SK-N-MC (cell line): ENCODE data around the gene MARK3.

Experiments
- DNase-seq: peaks from one replicate; pipeline ENCODE4 v3.0.0-alpha.2; 2011; ENCODE audit warnings: low read depth, low spot score
- H3K27ac ChIP-seq: fragments of 200-600 bp; sonication (generic); 2 replicates; pipeline ENCODE4 v1.5.1; 2016; ENCODE audit warnings: mixed run types
- H3K36me3 ChIP-seq: fragments of 200-600 bp; sonication (generic); 2 replicates; pipeline ENCODE4 v1.6.1; 2017; ENCODE audit warnings: antibody characterized with exemption, low read length, mixed read lengths; ENCODE audit not compliant: insufficient read depth
- H3K4me3 ChIP-seq: fragments of 200-600 bp; sonication (generic); 2 replicates; pipeline ENCODE4 v1.5.1; 2016
- H3K9ac ChIP-seq: fragments of 200-600 bp; sonication (generic); 2 replicates; pipeline ENCODE4 v1.8.0; 2017; ENCODE audit warnings: mixed run types, mixed read lengths; ENCODE audit not compliant: insufficient read length
- H3K9me3 ChIP-seq: fragments of 200-600 bp; sonication (generic); 2 replicates; pipeline ENCODE4 v1.6.1; 2017; ENCODE audit warnings: low read depth, mild to moderate bottlenecking, antibody characterized with exemption, low read length, moderate library complexity, mixed read lengths
- EZH2 ChIP-seq: fragments of 200-600 bp; sonication (generic); IDR thresholded peaks from one replicate; pipeline ENCODE4 v1.6.1; 2017; ENCODE audit warnings: antibody characterized with exemption
- FOXP2 ChIP-seq: optimal IDR thresholded peaks from 2 replicates; pipeline ENCODE3; 2011; ENCODE audit warnings: mild to moderate bottlenecking, moderate library complexity; ENCODE audit not compliant: insufficient read depth; ENCODE audit errors: extremely low read length, control extremely low read depth
- POLR2AphosphoS5 ChIP-seq: IDR thresholded peaks from 2 replicates; pipeline ENCODE4 v1.6.1; 2012; ENCODE audit warnings: mild to moderate bottlenecking, low read depth, low read length, borderline replicate concordance

The MARK3 gene

DNA sequence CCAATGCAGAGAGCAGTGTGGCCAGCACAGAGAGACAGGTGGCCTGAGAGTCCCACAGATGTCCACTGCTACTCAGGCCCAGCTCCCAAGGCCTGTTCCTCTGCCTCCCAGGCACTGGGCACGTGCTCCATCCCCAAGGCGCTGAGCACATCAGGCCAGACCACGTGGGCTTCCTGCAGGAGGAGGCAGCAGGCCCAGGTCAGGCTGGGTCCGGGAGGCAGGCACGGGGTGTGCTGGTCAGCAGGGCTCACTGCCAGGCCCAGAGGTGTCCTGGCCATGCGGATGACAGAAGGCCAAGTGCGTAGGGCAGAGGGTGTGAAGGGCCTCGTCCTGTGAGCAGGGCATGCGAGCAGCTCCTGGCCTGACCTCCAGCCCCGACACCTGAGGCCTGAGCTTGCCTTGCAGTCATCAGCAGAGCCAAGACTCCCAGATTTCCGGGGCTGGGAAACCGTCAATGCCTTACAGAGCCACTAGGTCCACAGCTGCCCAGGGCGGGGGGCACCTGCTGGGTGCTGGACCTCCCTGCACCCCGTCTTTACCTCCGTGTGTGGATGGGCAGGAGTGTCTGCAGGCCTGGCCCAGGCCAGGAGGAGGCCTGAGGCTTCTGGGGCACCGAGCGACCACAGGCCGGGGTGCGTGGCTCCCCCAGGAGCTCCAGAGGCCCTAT lies 158.6 kb downstream of the MARK3 start:
- Histone ChIP-seq H3K27ac (peak overlapping the region; percentile 50; the same call in 1 of the 2 replicates), H3K9ac (peak overlapping the region; percentile 32)

DNA sequence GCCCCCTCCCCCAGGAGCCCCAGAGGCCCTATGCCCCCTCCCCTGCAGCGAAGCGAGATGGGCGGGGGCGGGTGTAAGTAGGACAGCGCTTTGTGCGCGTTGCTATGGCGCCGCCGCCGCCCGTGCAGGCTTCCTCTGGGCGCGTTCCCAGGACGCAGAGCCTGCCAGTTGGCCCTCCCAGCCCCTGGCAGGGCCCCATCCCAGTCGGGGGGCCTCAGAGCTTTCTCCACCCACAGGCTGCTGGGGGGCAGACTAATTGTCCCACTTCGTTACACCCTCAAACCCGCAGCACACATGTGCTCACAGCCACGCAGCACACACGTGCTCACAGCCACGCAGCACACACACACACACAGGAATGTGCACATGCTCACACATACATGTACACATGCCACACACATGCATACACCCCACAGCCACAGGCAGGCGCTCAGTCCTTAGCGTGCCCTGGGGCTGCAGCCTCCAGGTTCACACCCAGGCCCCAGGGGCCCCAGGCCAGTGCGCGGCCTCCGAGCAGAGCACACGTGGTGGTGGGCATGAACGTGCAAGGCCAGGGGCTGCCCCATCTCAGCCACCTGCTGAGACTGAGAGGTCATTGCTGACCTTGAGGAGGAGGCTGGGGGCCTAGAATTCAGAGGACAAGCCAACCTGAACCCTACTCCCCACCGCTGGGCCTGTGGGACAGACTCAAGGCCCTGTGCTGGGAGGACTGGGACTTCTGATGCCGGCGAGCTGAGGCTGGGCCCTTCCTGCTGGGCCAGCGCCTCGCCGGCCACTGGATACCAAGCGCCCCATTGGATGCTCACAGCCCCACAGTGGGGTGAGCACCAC lies 159.4 kb downstream of the MARK3 start:
- Histone ChIP-seq H3K27ac (peak overlapping the region; percentile 70), H3K4me3 (peak overlapping the region; percentile 55), H3K9me3 (no peaks in the 10 kb centered on the region), H3K9ac (peak overlapping the region; percentile 47), H3K36me3 (no peaks in the 10 kb centered on the region)
- no peak for TF ChIP-seq FOXP2
- TF ChIP-seq EZH2, result no peak
- peak; percentile 39; the same call in 1 of the 2 replicates for TF ChIP-seq POLR2AphosphoS5
- DNase-seq, result no peak

More for the DNA sequence above, 158.6 kb downstream of the MARK3 start:
- DNase-seq, result no peak
- no peaks in the 10 kb centered on the region for H3K9me3 ChIP-seq
- no peaks in the 10 kb centered on the region for H3K36me3 ChIP-seq
- TF ChIP-seq EZH2 (no peak), FOXP2 (no peak), POLR2AphosphoS5 (no peak)
- H3K4me3 ChIP-seq, result peak overlapping the region; percentile 55

DNA sequence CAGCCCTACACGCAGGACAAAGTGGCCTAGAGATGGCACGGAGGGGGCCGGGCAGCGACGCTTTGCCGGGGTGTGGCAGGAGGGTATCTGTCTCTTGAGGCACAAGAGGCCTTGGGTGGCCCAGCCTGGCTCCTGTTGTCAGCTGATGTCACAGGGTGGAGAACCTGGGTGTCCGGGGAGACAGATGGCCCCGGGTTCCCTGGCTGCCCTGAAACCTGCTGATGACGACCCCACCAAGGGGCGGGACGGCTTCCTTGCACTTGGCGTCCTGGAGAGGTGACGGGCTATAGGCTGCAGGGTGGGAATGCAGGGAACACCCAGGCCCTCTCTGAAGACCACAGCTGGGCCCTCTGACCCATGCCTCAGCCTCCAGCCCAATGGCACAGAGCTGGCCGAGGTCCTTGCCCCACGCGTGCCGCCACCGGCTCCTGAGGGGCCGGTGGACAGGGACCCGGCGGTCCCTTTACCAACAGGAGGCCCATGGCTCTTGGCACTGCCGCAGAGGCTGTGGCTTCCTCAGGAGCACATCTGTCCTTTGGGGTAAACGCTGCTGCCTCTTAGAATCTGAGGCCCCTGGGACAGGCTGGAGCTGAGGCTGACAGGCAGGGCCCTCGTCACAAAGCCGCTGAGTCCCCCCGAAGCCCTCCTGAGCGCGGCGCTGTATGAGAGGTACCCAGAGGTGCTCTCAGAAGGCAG lies 160.2 kb downstream of the MARK3 start:
- H3K27ac ChIP-seq, result no peak overlapping the region
- no peaks in the 10 kb centered on the region for H3K36me3 ChIP-seq
- no peak overlapping the region for H3K9ac ChIP-seq
- TF ChIP-seq EZH2 (no peak), POLR2AphosphoS5 (no peak), FOXP2 (no peak)
- no peak overlapping the region for H3K4me3 ChIP-seq
- no peaks in the 10 kb centered on the region for H3K9me3 ChIP-seq
- no peak for DNase-seq

DNA sequence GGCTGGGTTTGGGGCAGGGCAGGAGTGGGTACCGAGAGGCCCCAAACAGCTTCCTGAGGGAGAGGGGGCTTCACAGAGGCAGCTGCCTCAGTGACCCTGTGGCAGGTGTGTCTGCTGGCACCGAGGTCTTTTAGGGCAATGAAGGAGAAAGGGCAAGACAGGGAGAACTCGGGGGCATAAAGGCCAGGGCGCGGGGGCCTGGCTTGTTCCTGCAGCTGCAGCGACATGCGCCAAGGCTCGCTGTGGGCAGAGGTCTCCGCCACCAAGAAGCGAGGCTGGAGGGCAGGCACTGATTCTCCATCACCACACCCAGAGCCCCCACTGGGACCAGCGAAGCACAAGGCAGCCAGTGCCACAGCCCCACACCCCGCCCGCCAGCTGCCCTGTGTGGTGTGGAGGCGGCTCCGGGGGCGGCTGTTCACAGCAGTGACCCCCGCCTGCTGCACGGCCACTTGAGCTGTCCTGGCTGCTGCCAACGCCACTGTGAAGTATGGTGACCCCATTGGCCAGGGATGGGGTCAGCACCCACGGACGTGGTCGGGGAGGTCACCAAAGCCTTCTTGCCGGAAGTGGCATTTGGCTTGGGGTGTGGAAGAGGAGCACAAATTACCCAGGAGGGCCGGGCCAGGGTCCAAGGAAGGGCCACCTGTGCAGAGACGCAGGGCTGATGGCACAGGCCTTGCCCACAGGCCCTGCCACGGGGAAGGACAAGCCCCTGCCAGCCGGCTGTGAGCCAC lies 160.9 kb downstream of the MARK3 start:
- Histone ChIP-seq H3K9ac (no peak overlapping the region), H3K4me3 (no peak overlapping the region)
- no peak for TF ChIP-seq FOXP2
- no peak for TF ChIP-seq EZH2
- no peak for TF ChIP-seq POLR2AphosphoS5

DNA sequence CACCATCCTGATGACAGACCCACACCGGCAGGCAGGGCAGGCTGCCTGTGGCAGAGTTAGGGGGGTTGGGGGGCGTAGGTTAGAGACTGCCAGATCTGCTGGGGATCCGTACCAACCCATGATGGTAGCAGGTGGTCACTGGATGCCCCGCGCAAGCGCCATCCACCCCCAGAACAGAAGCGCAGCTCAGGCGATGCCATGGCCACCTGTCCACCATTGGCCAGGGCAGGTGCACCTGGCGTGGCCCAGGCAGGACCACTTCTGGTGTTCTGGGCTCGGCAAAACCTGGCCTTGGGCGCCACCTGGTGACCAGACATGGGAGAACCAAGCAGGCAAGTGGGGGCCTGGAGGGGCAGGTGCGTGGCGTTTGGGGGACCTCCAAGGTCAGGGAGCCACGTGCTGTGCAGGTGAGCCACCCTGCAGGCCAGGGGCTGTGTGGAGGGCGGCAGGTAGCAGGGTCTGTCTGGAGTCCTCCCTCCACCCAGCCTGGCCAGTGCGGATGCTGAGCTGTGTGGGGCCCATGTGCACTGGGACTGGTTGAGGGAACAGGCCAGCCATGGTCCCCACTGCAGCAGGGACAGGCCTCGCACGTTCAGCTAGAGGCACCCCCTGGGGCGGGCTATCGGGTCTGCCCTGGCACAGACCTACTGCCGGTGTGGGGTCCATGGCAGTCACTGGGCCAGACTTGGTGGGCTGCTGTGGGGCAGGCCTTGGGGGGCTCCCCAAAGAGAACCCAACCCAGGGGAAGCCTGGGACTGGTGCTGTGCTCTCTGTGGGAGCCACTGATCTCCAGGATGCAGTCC lies 161.6 kb downstream of the MARK3 start:
- no peak for TF ChIP-seq EZH2
- TF ChIP-seq POLR2AphosphoS5, result no peak
- TF ChIP-seq FOXP2, result no peak

More for the DNA sequence above, 160.9 kb downstream of the MARK3 start:
- H3K36me3 ChIP-seq, result no peaks in the 10 kb centered on the region
- no peak overlapping the region for H3K27ac ChIP-seq
- no peaks in the 10 kb centered on the region for H3K9me3 ChIP-seq
- DNase-seq, result no peak

DNA sequence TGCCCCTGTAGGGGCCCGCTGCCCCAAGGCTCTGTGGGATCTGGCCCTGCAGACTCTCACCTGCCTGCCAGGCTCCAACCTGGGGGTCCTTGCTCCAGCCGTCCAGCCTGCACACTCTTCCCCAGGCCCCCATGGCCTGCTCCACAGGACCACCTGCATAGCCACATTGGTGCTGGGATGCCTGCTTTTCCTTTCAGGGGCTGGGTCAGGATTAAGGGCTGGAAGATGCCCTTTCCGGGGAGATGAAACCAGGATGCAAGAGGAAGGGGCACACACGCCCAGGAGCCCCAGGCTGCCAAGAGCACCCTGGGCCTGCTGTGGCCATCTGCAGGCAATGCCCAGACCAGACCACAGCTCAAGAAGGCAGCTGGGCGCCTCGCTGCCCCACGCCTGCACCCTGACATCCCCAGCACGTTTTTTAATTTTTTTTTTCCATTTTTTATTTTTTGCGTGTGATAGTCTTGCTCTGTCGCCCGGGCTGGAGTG lies 162.3 kb downstream of the MARK3 start:
- Histone ChIP-seq H3K4me3 (no peak overlapping the region), H3K36me3 (no peaks in the 10 kb centered on the region), H3K9me3 (no peaks in the 10 kb centered on the region), H3K27ac (no peak overlapping the region), H3K9ac (no peak overlapping the region)
- TF ChIP-seq EZH2, result no peak
- no peak for TF ChIP-seq POLR2AphosphoS5
- no peak for TF ChIP-seq FOXP2
- no peak for DNase-seq

More for the DNA sequence above, 161.6 kb downstream of the MARK3 start:
- DNase-seq, result no peak
- H3K9me3 ChIP-seq, result no peaks in the 10 kb centered on the region
- H3K9ac ChIP-seq, result no peak overlapping the region
- H3K27ac ChIP-seq, result no peak overlapping the region
- no peaks in the 10 kb centered on the region for H3K36me3 ChIP-seq
- no peak overlapping the region for H3K4me3 ChIP-seq

DNA sequence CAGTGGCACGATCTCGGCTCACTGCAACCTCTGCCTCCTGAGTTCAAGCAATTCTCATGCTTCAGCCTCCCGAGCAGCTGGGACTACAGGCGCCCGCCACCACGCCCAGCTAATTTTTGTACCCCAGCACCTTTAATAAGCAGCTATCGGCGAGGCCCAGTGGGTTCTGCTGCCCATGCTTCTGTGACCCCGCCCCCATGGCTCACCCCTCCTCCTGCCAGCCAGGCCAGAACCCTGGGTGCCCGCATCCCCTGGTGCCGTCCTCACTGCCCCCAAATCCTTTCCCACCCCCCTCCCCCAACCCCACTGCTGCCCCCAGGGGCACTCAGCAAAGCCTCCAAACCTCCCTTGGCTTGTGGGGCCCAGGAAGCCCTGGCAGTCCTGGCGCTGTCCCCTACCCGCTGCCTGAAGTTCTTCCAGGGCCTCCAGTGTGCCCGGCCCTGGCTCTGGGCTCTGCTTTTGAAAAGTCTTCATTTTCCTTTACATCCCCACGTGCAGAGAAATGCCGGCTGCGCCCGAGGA lies 162.8 kb downstream of the MARK3 start:
- no peak overlapping the region for H3K27ac ChIP-seq
- H3K4me3 ChIP-seq, result no peak overlapping the region
- no peaks in the 10 kb centered on the region for H3K36me3 ChIP-seq
- H3K9ac ChIP-seq, result no peak overlapping the region
- no peak for DNase-seq
- no peak for TF ChIP-seq EZH2
- TF ChIP-seq POLR2AphosphoS5, result no peak
- no peak for TF ChIP-seq FOXP2
- H3K9me3 ChIP-seq, result no peaks in the 10 kb centered on the region
